Neural cell (in vitro differentiated cells): Measurements from ENCODE around the gene BST1. TPM values are rescaled to one million over a fixed set of nuclear protein-coding genes. Genes with fewer than 3 reads are reported as not detected.

Experiments
- H2AFZ ChIP-seq: fragments of 200-600, 300-800 bp; sonication (generic), shearing (Covaris generic); 2 replicates; pipeline ENCODE4 v1.6.0; 2014; ENCODE audit warnings: low read depth, mild to moderate bottlenecking, antibody characterized with exemption, low read length, moderate library complexity
- H3F3A ChIP-seq: fragments of 200-600 bp; shearing (Covaris generic); 2 replicates; pipeline ENCODE4 v1.6.1; 2016; ENCODE audit warnings: mild to moderate bottlenecking, moderate library complexity, mixed read lengths, antibody characterized with exemption, low read length; ENCODE audit not compliant: insufficient read depth, poor library complexity, severe bottlenecking
- H3K27ac ChIP-seq: fragments of 200-600, 300-800 bp; sonication (generic), shearing (Covaris generic); 2 replicates; pipeline ENCODE4 v1.5.1; 2014; ENCODE audit warnings: mild to moderate bottlenecking, low read length, moderate library complexity
- H3K27me3 ChIP-seq: fragments of 300-800, 200-600 bp; sonication (generic), shearing (Covaris generic); 2 replicates; pipeline ENCODE4 v1.6.0; 2014; ENCODE audit warnings: mild to moderate bottlenecking, low read depth, low read length, moderate library complexity; ENCODE audit not compliant: insufficient read depth
- H3K36me3 ChIP-seq: fragments of 300-800, 200-600 bp; sonication (generic), shearing (Covaris generic); 2 replicates; pipeline ENCODE4 v1.5.1; 2014; ENCODE audit warnings: mild to moderate bottlenecking, antibody characterized with exemption, low read length, moderate library complexity; ENCODE audit not compliant: insufficient read depth
- H3K4me2 ChIP-seq: fragments of 300-800, 200-600 bp; sonication (generic), shearing (Covaris generic); 2 replicates; pipeline ENCODE4 v1.6.0; 2014; ENCODE audit warnings: mild to moderate bottlenecking, low read length
- H3K4me3 ChIP-seq: fragments of 300-800, 200-600 bp; sonication (generic), shearing (Covaris generic); 2 replicates; pipeline ENCODE4 v1.5.1; 2014; ENCODE audit warnings: mild to moderate bottlenecking, low read length, moderate library complexity
- H3K79me2 ChIP-seq: fragments of 200-600 bp; shearing (Covaris generic); replicated peaks from 2 replicates; pipeline ENCODE4 v1.6.0; 2014; ENCODE audit warnings: mild to moderate bottlenecking, low read length, moderate library complexity; ENCODE audit not compliant: insufficient read depth
- H3K9ac ChIP-seq: fragments of 300-800, 200-600 bp; sonication (generic), shearing (Covaris generic); 2 replicates; pipeline ENCODE4 v1.6.1; 2016; ENCODE audit warnings: mild to moderate bottlenecking, low read length, mixed read lengths
- H3K9me2 ChIP-seq: fragments of 200-600 bp; shearing (Covaris generic); 2 replicates; pipeline ENCODE4 v1.6.1; 2016; ENCODE audit warnings: mild to moderate bottlenecking, low read length, mixed read lengths; ENCODE audit not compliant: insufficient read depth
- H3K9me3 ChIP-seq: fragments of 200-600, 300-800 bp; sonication (generic), shearing (Covaris generic); 2 replicates; pipeline ENCODE4 v1.6.1; 2016; ENCODE audit warnings: mild to moderate bottlenecking, mixed run types, low read length, moderate library complexity, mixed read lengths
- H4K20me1 ChIP-seq: fragments of 200-600 bp; shearing (Covaris generic); 2 replicates; pipeline ENCODE4 v1.6.1; 2016; ENCODE audit warnings: mild to moderate bottlenecking, mixed run types; ENCODE audit not compliant: insufficient read depth
- CTCF ChIP-seq: fragments of 450-650 bp; IDR thresholded peaks from 2 replicates; pipeline ENCODE4 v1.5.1; 2014; ENCODE audit warnings: antibody characterized with exemption, mild to moderate bottlenecking, moderate library complexity; ENCODE audit not compliant: poor library complexity, severe bottlenecking
- EP300 ChIP-seq: fragments of 450-650 bp; conservative IDR thresholded peaks from 2 replicates; pipeline ENCODE4 v1.6.1; 2014; ENCODE audit warnings: antibody characterized with exemption, mild to moderate bottlenecking, moderate library complexity; ENCODE audit not compliant: poor library complexity, severe bottlenecking
- EZH2 ChIP-seq: fragments of 200-600, 300-800 bp; shearing (Covaris generic), sonication (generic); IDR thresholded peaks from 2 replicates; pipeline ENCODE4 v1.6.1; 2014; ENCODE audit warnings: antibody characterized with exemption, low read length, borderline replicate concordance, mild to moderate bottlenecking; ENCODE audit not compliant: insufficient read depth, poor library complexity, severe bottlenecking
- MXI1 ChIP-seq: fragments of 450-650 bp; conservative IDR thresholded peaks from 2 replicates; pipeline ENCODE4 v1.6.1; 2014; ENCODE audit warnings: antibody characterized with exemption, mild to moderate bottlenecking; ENCODE audit not compliant: poor library complexity, severe bottlenecking
- POLR2AphosphoS5 ChIP-seq: IDR thresholded peaks from 2 replicates; pipeline ENCODE4 v1.6.1; 2012
- RAD21 ChIP-seq: fragments of 450-650 bp; conservative IDR thresholded peaks from 2 replicates; pipeline ENCODE4 v1.6.1; 2014; ENCODE audit warnings: antibody characterized with exemption, mild to moderate bottlenecking, moderate library complexity
- REST ChIP-seq: IDR thresholded peaks from 2 replicates; pipeline ENCODE4 v1.6.1; 2012; ENCODE audit warnings: borderline replicate concordance
- SMC3 ChIP-seq: fragments of 450-650 bp; conservative IDR thresholded peaks from 2 replicates; pipeline ENCODE4 v1.6.1; 2014; ENCODE audit warnings: antibody characterized with exemption, mild to moderate bottlenecking, moderate library complexity; ENCODE audit not compliant: poor library complexity
- TAF1 ChIP-seq: IDR thresholded peaks from 2 replicates; pipeline ENCODE4 v1.6.1; 2012; ENCODE audit warnings: low read depth
- polyA plus RNA-seq: library from polyadenylated mRNA; depleted of rRNA; stranded (reverse); fragments of >200 nt; gene quantifications from 2 replicates; pipeline ENCODE4 v1.2.3, GENCODE V29; 2014

Gene BST1
- polyA plus RNA-seq, 1 donor from 2014 or later, result 1.6 TPM

- Histone ChIP-seq H2AFZ (no peak overlapping the region), H3K4me2 (no peak overlapping the region), H3K9me3 (peaks cover 6% of the 10 kb centered on the region), H3K27ac (no peak overlapping the region), H3K79me2 (no peaks in the 10 kb centered on the region), H3K36me3 (no peaks in the 10 kb centered on the region), H3K27me3 (no peaks in the 10 kb centered on the region), H3K9me2 (no peaks in the 10 kb centered on the region), H4K20me1 (no peaks in the 10 kb centered on the region), H3K4me3 (no peak overlapping the region), H3K9ac (no peak overlapping the region), H3F3A (no peaks in the 10 kb centered on the region)
- TF ChIP-seq CTCF, result no peak
- no peak for TF ChIP-seq SMC3
- no peak for TF ChIP-seq EZH2
Observed at GRCh38 chr4:15756361-15756861, 53.5 kb downstream of the BST1 start.

GRCh38 chr4:15757054-15757453, 54.2 kb downstream of the BST1 start:
- no peak overlapping the region for H3K4me3 ChIP-seq
- no peak overlapping the region for H3K4me2 ChIP-seq
- H3K9me2 ChIP-seq, result no peaks in the 10 kb centered on the region
- no peaks in the 10 kb centered on the region for H4K20me1 ChIP-seq
- no peak overlapping the region for H3K27ac ChIP-seq
- no peaks in the 10 kb centered on the region for H3F3A ChIP-seq
- H3K9me3 ChIP-seq, result peaks cover 6% of the 10 kb centered on the region
- H3K27me3 ChIP-seq, result no peaks in the 10 kb centered on the region
- H2AFZ ChIP-seq, result no peak overlapping the region
- no peak overlapping the region for H3K9ac ChIP-seq
- no peaks in the 10 kb centered on the region for H3K36me3 ChIP-seq
- TF ChIP-seq MXI1 (no peak), REST (no peak), POLR2AphosphoS5 (no peak), SMC3 (no peak), TAF1 (no peak), EP300 (no peak), EZH2 (no peak), RAD21 (no peak), CTCF (no peak)
- no peaks in the 10 kb centered on the region for H3K79me2 ChIP-seq
